ENCODE results near the gene PGS1.
"Not testable (repeated sequence)": the region's sequence is repeated elsewhere in the genome, so short reads cannot be mapped to it uniquely, and the experiment has no call there.

Gene PGS1

GRCh38 chr17:78378225-78379130, at the start of gene PGS1:
PGS1 (plus strand) TSS chr17:78378649; CDS start chr17:78378666, 17 bp downstream.
- peak; percentile 75 for DNase-seq (ENCODE audit: low spot score)

- no peak for DNase-seq (ENCODE audit: low spot score)
Measured at GRCh38 chr17:78329263-78330059, 49.0 kb upstream of the PGS1 start.

- no peak for DNase-seq (ENCODE audit: low spot score)
Measured at GRCh38 chr17:78330570-78331224, 47.8 kb upstream of the PGS1 start.

GRCh38 chr17:78331355-78331754, 47.1 kb upstream of the PGS1 start:
- not testable (repeated sequence) for DNase-seq (ENCODE audit: low spot score)

GRCh38 chr17:78332991-78333390, 45.5 kb upstream of the PGS1 start:
- no peak for DNase-seq (ENCODE audit: low spot score)

GRCh38 chr17:78335209-78335608, 43.2 kb upstream of the PGS1 start:
- no peak for DNase-seq (ENCODE audit: low spot score)

GRCh38 chr17:78337244-78338109, 41.0 kb upstream of the PGS1 start:
- no peak for DNase-seq (ENCODE audit: low spot score)

- no peak for DNase-seq (ENCODE audit: low spot score)
Measured at GRCh38 chr17:78338486-78339259, 39.8 kb upstream of the PGS1 start.

- no peak for DNase-seq (ENCODE audit: low spot score)
Measured at GRCh38 chr17:78340183-78340955, 38.1 kb upstream of the PGS1 start.

GRCh38 chr17:78341559-78342448, 36.6 kb upstream of the PGS1 start:
- DNase-seq (ENCODE audit: low spot score), result peak; percentile 34

- DNase-seq (ENCODE audit: low spot score), result no peak
Measured at GRCh38 chr17:78342449-78343186, 35.8 kb upstream of the PGS1 start.

- no peak for DNase-seq (ENCODE audit: low spot score)
Measured at GRCh38 chr17:78343187-78343542, 35.3 kb upstream of the PGS1 start.

GRCh38 chr17:78343543-78344201, 34.8 kb upstream of the PGS1 start:
- DNase-seq (ENCODE audit: low spot score), result no peak

- no peak for DNase-seq (ENCODE audit: low spot score)
Measured at GRCh38 chr17:78344666-78345065, 33.8 kb upstream of the PGS1 start.

- DNase-seq (ENCODE audit: low spot score), result no peak
Measured at GRCh38 chr17:78345172-78345571, 33.3 kb upstream of the PGS1 start.

- no peak for DNase-seq (ENCODE audit: low spot score)
Measured at GRCh38 chr17:78345791-78346494, 32.5 kb upstream of the PGS1 start.

- no peak for DNase-seq (ENCODE audit: low spot score)
Measured at GRCh38 chr17:78346605-78347250, 31.7 kb upstream of the PGS1 start.
